HG03521 (cell line): ENCODE results near the gene AKT1.
"Not testable (repeated sequence)": the region's sequence is repeated elsewhere in the genome, so short reads cannot be mapped to it uniquely, and the experiment has no call there.

Experiments used
- ATAC-seq: cut with Tn5 transposase; IDR thresholded peaks from one replicate; pipeline ENCODE4 v1.9.1; 2021; ENCODE audit warnings: mild to moderate bottlenecking, moderate library complexity; ENCODE audit not compliant: unreplicated experiment

The AKT1 gene

DNA sequence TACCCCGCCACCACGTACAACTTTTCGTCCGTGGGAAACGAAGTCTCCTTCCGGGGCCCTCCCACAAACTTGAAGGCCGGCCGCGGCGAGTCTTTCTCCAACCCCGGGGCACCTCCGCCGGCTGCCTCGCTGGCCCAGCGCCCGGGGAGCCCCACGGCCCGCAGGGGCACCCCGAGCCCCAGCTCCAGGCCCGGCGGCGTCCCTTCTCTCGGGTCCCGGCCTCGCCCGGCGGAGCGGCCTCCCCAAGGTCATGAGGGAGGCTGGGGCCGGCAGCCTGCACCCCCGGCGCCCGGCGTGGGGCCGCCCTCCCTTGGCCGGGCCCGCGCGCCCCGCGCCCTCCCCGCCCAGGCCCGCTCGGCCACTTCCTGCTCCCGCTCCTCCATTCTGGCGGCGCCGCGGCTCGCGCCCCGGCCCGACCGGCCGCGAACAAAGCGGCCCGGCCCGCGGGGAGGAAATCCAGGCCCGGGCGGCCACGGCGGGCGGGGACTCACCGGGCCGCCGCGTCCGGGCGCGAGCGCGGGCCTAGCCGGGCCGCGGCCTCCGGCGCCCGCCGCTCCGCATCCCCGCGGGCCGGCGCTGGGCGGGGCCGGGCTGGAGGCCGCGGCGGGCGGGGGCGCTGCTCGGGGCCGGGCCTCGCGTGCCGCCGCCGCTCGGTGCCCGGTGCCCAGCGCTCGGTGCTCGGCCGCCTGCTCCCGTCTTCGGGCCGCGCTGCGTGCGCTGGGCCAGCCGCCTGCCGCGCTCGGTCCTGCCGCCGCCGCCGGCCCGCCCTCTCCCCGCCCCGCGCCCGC lies at the start of gene AKT1:
Gene AKT1, minus strand, starts transcription at position 756 of the 788 bp plus-strand sequence. CDS start 3,105 bp downstream, outside the sequence.
- ATAC-seq: peak; percentile 33

DNA sequence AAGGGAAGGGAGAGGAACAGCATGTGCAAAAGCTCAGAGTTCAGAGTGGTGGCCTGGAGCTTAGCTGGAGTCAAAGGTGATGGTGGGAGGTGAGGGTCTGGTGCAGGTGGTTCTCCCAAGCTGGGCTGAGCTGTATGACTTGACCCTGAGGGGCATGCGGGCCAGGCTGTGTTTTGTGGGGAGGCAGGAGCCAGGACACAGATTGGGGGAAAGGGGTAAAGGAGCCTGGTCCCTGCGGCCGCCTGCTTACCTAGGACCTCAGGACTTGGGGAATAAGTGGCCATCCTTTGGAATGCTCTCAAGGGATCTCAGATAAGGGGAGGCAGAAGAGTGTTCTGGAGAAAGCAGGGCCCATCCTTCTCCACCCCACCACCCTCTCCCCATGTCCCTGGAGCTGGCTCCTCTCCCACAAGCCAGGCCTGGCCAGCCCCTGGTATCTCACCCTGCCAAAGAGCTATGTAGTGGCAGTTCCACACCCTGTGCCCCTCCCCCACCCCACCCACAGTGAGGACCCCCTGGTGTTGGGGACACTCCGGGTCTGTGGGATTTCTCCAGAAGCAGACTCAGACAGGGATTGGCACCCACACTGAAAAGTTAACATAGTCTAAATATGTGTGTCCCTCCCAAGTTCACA lies 49.6 kb upstream of the AKT1 start:
- no peak for ATAC-seq

DNA sequence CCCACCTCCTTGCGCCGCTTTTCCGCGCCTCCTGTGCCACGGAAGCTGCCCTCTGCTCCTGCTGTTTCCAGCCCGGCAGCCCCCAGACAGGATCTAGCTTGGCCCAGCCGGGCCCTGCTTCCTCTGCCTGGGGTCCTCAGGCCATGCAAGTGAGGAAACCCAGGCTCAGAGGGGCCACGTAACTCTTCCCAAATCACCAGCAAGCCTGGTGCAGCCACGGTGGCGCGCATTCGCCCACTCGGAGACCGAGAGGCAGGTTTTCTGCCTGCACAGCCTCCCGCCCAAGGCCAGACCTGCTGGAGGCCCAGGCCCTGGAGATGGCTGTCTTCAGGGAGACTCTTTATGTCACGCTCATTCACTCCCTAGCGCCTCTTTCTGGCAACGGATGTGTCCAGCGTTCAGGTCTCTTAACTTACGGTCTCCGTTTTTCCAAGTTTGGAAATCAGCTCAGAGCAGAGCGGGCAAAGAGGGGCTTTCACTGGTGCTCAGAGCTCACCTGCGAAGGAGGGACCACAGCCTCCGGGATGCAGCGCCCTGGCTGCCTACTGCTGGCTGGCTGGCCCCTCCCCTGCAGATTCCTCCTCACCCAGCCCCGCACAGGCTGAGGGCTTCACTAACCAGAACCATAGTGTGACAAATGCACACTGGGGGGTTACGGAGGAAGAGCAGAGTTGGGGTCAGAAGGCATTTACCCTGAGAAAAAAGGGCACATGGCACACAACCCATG lies 48.9 kb upstream of the AKT1 start:
- ATAC-seq: no peak

DNA sequence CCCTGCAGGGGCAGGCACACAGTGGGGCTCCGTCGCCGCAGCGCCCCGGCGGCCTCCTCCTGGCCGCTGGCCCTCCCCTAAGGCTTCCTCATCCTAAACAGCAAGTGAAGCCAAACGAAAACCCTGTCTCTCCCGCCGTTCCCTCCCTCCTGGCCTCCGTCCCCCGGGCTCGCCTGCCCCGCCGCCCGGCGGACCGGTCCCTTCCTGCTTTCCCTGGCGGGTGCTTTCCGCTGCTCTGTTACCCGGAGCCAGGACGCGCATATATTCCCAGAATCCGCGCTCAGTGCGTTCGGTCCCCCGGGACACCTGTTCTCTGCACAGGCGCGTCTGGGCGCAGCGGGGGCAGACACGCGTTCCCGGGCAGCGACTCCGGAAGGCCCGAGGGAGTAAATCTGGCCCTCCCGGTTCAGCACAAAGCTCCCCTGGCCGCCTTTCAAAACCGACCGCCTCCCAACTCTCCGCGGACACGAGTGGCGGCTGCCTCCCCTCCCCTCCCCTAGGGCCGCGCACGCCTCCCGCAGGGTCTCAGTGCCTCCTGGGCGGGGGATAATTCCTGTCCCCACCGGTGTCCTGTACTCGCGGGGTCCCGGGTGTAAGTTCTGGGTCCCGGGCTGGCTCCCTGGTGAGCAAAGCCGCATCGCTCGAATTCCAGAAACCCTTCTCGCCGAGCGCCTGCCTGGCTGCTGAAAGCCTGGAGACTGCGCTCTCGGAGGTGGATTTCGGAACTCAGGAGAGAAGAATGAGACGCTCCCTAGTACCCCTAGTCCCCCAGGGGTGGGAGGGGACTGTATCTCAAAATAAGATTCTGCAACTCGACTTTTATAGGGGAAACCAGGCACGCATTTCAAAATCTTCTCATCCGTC lies 48.1 kb upstream of the AKT1 start:
- no peak for ATAC-seq

- no peak for ATAC-seq
Measured at GRCh38 chr14:104843006-104843405, 47.5 kb upstream of the AKT1 start.

- no peak for ATAC-seq
Measured at GRCh38 chr14:104841730-104842129, 46.2 kb upstream of the AKT1 start.

DNA sequence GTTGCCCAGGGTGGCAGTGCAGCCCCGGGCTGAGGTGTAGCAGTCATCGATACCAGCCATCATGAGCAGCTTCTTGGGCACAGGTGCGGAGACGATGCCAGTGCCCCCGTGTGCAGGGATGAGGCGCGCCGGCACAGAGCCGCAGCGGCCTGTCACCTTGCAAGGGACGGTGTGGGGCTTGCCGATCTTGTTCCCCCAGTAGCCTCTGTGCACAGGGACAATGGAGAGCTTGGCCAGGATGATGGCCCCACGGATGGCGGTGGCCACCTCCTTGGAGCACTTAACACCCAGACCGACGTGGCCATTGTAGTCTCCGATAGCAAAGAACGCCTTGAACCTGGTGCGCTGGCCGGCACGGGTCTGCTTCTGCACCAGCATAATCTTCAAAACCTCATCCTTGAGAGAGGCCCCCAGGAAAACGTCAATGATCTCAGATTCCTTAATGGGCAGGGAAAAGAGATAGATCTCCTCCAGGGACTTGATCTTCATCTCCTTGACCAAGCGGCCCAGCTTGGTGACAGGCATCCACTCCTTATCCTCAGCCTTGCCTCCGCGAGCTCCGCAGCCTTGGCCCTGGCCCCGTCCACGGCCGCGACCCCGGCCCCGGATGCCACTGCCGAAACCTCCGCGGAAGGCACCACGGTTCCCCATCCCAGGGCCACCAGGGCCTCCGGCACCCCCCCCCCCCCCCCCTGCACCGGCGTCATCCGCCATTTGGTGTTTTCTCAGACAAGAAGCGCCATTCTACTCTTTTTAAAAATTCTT lies 40.8 kb upstream of the AKT1 start:
- ATAC-seq: not testable (repeated sequence)

DNA sequence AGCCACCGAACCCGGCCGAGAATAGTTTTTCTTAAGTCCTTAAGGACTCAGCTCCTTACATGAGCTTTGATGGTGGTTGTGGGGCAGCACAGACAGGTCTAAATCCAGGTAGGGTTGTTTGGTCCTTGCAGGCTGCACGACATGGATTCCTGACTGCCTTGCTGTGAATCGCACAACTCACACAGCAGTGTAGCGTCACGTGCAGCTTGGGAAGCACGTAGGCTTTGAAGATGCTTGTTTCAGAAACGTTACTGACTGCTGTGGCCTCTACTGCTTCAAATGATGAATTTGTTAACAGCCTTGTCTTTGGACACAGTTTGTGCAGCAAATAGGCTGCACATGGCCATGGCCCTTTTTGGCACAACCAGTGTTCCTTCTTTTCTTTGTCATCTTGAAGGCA lies 35.2 kb upstream of the AKT1 start:
- no peak for ATAC-seq

GRCh38 chr14:104827177-104828055 lies 31.9 kb upstream of the AKT1 start:
- no peak for ATAC-seq

DNA sequence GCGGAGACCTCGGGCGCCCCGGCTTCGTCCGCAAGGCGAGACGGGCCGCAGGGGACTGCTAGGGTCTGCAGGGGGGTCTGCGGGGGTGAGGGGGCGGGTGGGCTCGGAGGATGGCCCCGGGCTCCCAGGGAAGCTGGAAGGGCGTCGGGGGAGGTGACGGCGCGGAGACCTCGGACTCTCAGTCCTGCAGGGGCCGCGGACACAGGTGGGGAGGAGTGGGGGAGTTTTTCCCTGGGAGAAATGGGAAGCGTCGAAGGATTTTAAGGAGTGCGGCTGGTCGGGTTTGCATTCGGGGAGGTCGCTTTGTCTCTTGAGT lies 31.3 kb upstream of the AKT1 start:
- ATAC-seq: no peak

- peak; percentile 83 for ATAC-seq
Measured at GRCh38 chr14:104826189-104826860, 30.8 kb upstream of the AKT1 start.

DNA sequence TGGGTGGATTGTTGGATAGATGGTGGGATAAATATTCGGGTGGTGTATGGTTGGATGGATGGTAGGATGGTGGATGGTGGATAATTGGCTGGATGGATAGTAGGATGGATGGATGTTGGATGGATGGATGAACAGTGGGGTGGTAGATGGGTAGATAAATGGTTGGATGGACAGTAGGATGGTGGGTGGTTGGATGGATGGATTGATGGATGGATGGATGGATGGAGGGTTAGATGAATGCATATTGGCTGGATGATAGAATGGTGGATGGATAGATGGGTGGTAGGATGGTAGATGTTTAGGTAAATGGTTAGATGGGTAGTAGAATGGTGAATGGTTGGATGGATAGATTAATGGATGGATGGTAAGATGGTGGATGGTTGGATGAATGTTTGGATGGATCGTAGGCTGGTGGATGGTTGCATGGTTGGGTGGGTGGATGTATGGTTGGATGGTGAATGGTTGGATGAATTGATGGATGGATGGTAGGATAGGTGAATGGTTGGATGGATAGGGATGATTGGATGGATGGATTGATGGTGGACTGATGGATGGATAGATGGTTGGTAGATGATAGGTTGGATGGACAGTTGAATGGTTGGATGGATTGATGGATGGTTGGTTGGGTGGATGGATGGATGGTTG lies 28.9 kb upstream of the AKT1 start:
- ATAC-seq: no peak

DNA sequence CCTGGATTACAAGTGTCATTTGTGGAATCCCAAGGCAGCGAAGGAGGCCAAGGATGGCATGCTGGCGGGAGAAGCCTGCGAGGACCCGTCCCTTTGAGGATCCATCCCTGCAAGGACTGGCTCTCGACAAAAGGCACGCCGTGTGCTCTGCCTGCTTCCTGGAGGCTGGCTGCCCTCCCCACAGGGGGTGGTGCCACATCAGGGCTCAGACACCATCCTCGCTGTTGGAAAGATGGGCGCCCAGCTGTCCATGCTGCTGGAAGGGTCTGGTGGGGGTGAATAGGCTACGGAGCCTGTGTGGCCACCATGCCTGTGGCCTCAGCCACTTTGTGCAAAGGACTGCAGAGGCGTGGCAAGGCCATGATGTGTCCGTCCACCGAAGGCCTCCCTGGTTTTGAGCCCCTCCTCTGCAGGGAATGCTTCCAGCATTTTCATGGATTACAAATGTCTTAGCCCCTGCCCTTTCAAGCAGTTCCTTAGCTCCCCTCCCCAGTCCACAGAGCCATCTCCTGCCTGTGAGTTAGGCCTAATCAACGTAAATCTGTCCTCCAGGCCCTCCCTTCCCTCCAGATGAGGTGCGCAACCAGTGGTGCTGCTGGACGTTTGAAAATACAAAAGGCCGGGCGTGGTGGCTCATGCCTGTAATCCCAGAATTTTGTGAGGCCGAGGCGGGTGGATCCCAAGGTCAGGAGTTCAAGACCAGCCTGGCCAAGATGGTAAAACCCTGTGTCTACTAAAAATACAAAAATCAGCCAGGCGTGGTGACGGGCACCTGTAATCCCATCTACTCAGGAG lies 27.5 kb upstream of the AKT1 start:
- ATAC-seq: no peak

DNA sequence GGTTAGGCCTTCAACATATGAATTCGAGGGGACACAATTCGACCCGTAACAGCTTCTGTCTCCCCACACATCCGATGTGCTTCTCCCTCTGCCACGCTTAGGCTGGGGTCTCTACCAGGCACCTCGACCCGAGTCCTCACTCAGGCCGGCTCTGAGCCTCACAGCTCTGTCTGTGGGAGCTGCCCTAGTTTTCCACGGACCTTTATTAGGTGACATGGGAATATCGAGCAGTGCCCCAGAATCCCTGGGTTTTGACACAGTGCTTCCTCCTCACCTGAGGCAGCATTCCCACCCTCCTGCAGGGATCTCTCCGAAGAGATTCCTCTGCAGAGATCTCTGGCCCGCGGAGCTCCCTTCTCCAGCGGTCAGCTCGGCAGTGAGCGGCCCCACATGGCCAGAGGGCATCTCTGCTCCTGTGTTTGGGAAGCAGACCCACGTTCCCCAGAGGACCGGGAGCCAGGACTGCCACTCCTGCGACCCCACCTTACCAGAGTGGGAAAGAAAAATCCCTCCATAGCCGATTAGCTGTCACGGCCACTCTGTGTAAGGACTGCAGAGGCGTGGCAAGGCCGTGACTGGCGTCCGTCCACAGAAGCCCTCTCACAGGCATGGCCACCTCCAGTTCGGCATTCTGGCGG lies 26.5 kb upstream of the AKT1 start:
- ATAC-seq: no peak

DNA sequence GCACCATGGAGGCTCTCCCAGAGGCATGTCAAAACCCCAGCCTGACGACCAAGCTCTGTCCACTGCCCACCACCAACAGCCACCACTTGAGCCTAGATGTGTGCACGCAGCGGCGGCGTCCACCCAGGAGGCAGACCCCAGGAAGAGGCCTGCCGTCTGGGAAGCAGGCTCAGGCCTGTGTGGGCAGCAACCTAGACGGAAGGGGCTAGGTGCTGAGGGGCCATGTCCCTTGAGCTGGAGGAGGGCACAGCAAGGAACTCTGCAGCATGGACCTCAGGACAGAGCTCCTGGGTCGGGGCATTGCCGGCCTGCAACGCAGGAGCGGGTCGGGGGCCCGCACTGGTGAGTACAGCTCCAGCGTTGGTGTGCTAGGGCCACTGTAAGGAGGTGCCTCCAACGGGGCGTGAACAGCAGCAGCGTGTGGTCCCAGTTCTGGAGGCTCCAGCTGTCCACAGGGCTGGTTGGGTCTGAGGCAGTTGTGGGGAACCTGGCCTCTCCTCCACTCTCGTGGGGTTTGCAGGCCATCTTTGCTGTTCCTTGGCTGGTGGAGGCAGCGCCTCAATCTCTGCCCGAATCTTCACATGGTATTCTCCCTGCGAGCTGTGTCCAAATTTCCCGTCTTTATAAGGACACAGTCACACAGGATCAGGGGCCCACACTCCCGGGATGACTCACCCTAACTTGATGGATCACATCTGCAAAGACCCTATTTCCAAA lies 25.8 kb upstream of the AKT1 start:
- ATAC-seq: no peak

DNA sequence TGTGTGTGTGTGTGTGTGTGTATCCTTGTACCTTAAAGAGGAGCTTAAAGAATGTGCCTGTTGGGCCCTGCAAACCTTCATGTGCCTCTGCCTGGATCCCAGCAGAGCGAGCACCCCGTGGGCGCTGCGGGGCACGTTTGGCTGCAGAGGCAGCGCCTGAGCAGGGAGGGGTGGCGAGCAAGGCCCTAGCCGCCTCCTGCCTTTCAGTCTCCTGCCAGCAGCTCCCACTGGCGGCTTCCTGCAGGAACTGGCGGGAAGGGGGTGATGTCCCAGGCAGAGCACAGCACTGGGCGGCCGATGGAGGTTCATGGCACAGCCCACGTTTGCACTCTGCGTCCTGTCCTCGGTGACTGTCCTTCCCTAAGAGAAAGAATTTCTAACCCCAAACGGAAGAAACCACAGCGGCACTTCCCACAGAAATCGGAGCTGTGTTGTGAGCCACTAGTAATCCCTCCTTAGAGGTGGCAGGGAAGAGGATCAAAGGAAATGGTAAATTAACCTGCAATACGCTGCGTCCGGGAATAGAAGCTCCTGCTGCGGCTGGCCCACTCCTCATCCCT lies 25.2 kb upstream of the AKT1 start:
- ATAC-seq: no peak
